H9 (cell line): ENCODE measurements around the gene MAGI3. TPM values are rescaled to one million over a fixed set of nuclear protein-coding genes. Genes with fewer than 3 reads are reported as not detected.
"Not testable (repeated sequence)": the region's sequence is repeated elsewhere in the genome, so short reads cannot be mapped to it uniquely, and the experiment has no call there.

Source experiments
- DNase-seq: peaks from one replicate; pipeline ENCODE4 v3.0.0-alpha.2; 2017
- H2AFZ ChIP-seq: one replicate; pipeline ENCODE4 v1.6.1; 2013; ENCODE audit warnings: mild to moderate bottlenecking, low read length, control low read depth, moderate library complexity
- H2AK5ac ChIP-seq: 2 replicates; pipeline ENCODE4 v1.6.1; 2013; ENCODE audit warnings: low read length, control low read depth, mixed read lengths; ENCODE audit not compliant: insufficient read length
- H2BK120ac ChIP-seq: one replicate; pipeline ENCODE4 v1.6.1; 2013; ENCODE audit warnings: low read depth, mild to moderate bottlenecking, low read length, control low read depth, inconsistent platforms; ENCODE audit not compliant: poor library complexity, severe bottlenecking
- H2BK12ac ChIP-seq: 2 replicates; pipeline ENCODE4 v1.6.1; 2013; ENCODE audit warnings: low read length, control low read depth, mixed read lengths, low read depth; ENCODE audit not compliant: insufficient read length
- H2BK15ac ChIP-seq: 2 replicates; pipeline ENCODE4 v1.6.1; 2013; ENCODE audit warnings: low read depth, low read length, control low read depth
- H2BK20ac ChIP-seq: one replicate; pipeline ENCODE4 v1.6.1; 2013; ENCODE audit warnings: low read depth, mild to moderate bottlenecking, low read length, control low read depth, inconsistent platforms; ENCODE audit not compliant: poor library complexity, severe bottlenecking
- H2BK5ac ChIP-seq: 2 replicates; pipeline ENCODE4 v1.6.1; 2013; ENCODE audit warnings: low read length, control low read depth, mixed read lengths; ENCODE audit not compliant: insufficient read length
- H3K14ac ChIP-seq: 2 replicates; pipeline ENCODE4 v1.6.1; 2013; ENCODE audit warnings: low read length, control low read depth; ENCODE audit not compliant: insufficient read depth
- H3K18ac ChIP-seq: 2 replicates; pipeline ENCODE4 v1.6.1; 2013; ENCODE audit warnings: low read depth, mild to moderate bottlenecking, mixed read lengths, low read length, control low read depth; ENCODE audit not compliant: insufficient read length
- H3K23ac ChIP-seq: 2 replicates; pipeline ENCODE4 v1.6.1; 2013; ENCODE audit warnings: low read length, control low read depth, mixed read lengths, low read depth; ENCODE audit not compliant: insufficient read length
- H3K23me2 ChIP-seq: 2 replicates; pipeline ENCODE4 v1.6.1; 2013; ENCODE audit warnings: low read depth, mild to moderate bottlenecking, mixed read lengths, low read length, control low read depth; ENCODE audit not compliant: insufficient read length, poor library complexity, severe bottlenecking
- H3K27ac ChIP-seq: 2 replicates; pipeline ENCODE4 v1.5.1; 2013; ENCODE audit warnings: low read length, control low read depth, mixed read lengths, low read depth; ENCODE audit not compliant: insufficient read length
- H3K27me3 ChIP-seq: 2 replicates; pipeline ENCODE4 v1.6.1; 2013; ENCODE audit warnings: low read length, control low read depth, inconsistent platforms; ENCODE audit not compliant: insufficient read depth
- H3K4ac ChIP-seq: 2 replicates; pipeline ENCODE4 v1.6.1; 2013; ENCODE audit warnings: low read depth, mild to moderate bottlenecking, control low read depth, inconsistent platforms, low read length, moderate library complexity
- H3K4me1 ChIP-seq: 2 replicates; pipeline ENCODE4 v1.6.1; 2013; ENCODE audit warnings: low read length, control low read depth, inconsistent platforms; ENCODE audit not compliant: insufficient read depth
- H3K4me2 ChIP-seq: 2 replicates; pipeline ENCODE4 v1.6.1; 2013; ENCODE audit warnings: low read length, control low read depth, mixed read lengths; ENCODE audit not compliant: insufficient read length, insufficient read depth
- H3K56ac ChIP-seq: 2 replicates; pipeline ENCODE4 v1.6.1; 2013; ENCODE audit warnings: low read depth, mild to moderate bottlenecking, mixed read lengths, low read length, control low read depth; ENCODE audit not compliant: insufficient read length
- H3K79me1 ChIP-seq: 2 replicates; pipeline ENCODE4 v1.6.1; 2013; ENCODE audit warnings: low read depth, mild to moderate bottlenecking, moderate library complexity, low read length, control low read depth, inconsistent platforms; ENCODE audit not compliant: insufficient read depth, poor library complexity, severe bottlenecking
- H3K79me2 ChIP-seq: 2 replicates; pipeline ENCODE4 v1.6.1; 2013; ENCODE audit warnings: low read length, control low read depth, inconsistent platforms; ENCODE audit not compliant: insufficient read depth
- H3K9ac ChIP-seq: 2 replicates; pipeline ENCODE4 v1.6.1; 2013; ENCODE audit warnings: low read length, control low read depth, mixed read lengths; ENCODE audit not compliant: insufficient read length; ENCODE audit errors: extremely low read depth
- H3K9me3 ChIP-seq: one replicate; pipeline ENCODE4 v1.6.1; 2013; ENCODE audit warnings: low read depth, low read length, inconsistent platforms; ENCODE audit not compliant: control insufficient read depth
- H3T11ph ChIP-seq: one replicate; pipeline ENCODE4 v1.6.1; 2013; ENCODE audit warnings: mild to moderate bottlenecking, low read length, control low read depth, inconsistent platforms
- H4K20me1 ChIP-seq: one replicate; pipeline ENCODE4 v1.6.1; 2013; ENCODE audit not compliant: control insufficient read depth, insufficient read length, insufficient read depth
- H4K5ac ChIP-seq: 2 replicates; pipeline ENCODE4 v1.6.1; 2013; ENCODE audit warnings: low read depth, mild to moderate bottlenecking, mixed read lengths, low read length, control low read depth; ENCODE audit not compliant: insufficient read length
- H4K8ac ChIP-seq: replicated peaks from 2 replicates; pipeline ENCODE4 v1.6.1; 2013; ENCODE audit warnings: low read length, control low read depth, mixed read lengths, low read depth; ENCODE audit not compliant: insufficient read length
- H4K91ac ChIP-seq: 2 replicates; pipeline ENCODE4 v1.6.1; 2013; ENCODE audit warnings: low read depth, mild to moderate bottlenecking, moderate library complexity, mixed read lengths, low read length, control low read depth; ENCODE audit not compliant: insufficient read length
- H3K27ac Mint-ChIP-seq, 3 experiments: 2 replicates in 2 of 3; 3 replicates in 1 of 3; pipeline ENCODE4 v1.8.0; 2020 to 2021; ENCODE audit warnings: mixed read lengths in 3 of 3, mild to moderate bottlenecking in 1 of 3, moderate library complexity in 1 of 3
- H3K27me3 Mint-ChIP-seq: 2 replicates; pipeline ENCODE4 v1.8.0; 2021; ENCODE audit warnings: low read depth, mild to moderate bottlenecking, moderate library complexity, mixed read lengths
- H3K36me3 Mint-ChIP-seq, 3 experiments: 2 replicates in 2 of 3; 3 replicates in 1 of 3; pipeline ENCODE4 v1.8.0; 2020 to 2021; ENCODE audit warnings: low read depth in 3 of 3, mixed read lengths in 3 of 3; ENCODE audit not compliant: insufficient read depth in 1 of 3
- H3K4me1 Mint-ChIP-seq, 2 experiments: 2 replicates each; pipeline ENCODE4 v1.8.0; 2020; ENCODE audit warnings: mixed read lengths in 2 of 2
- H3K4me3 Mint-ChIP-seq, 2 experiments: 2 replicates in 1 of 2; 3 replicates in 1 of 2; pipeline ENCODE4 v1.8.0; 2020 to 2021; ENCODE audit warnings: mild to moderate bottlenecking in 2 of 2, mixed read lengths in 2 of 2, moderate library complexity in 1 of 2
- H3K9me3 Mint-ChIP-seq, 2 experiments: 2 replicates in 1 of 2; 3 replicates in 1 of 2; pipeline ENCODE4 v1.8.0; 2020; ENCODE audit warnings: mild to moderate bottlenecking in 2 of 2, mixed read lengths in 2 of 2, moderate library complexity in 1 of 2
- WGBS: extraction: QIAGEN DNeasy Blood & Tissue Kit; methylation state at CpG from one replicate; pipeline ENCODE4 v1.1.7; 2013; ENCODE audit warnings: missing lambda C conversion rate, low lambda C conversion rate, mixed read lengths; ENCODE audit not compliant: insufficient read length; ENCODE audit errors: extremely low coverage; 5-methylcytosine and 5-hydroxymethylcytosine counted together
- total RNA-seq: library from RNA; stranded (reverse); gene quantifications from 2 replicates; pipeline ENCODE4 v1.2.1, GENCODE V29; 2021
- TF ChIP-seq, protein P1 (sequence below): fragments of 200-600 bp; sonication (generic); conservative IDR thresholded peaks from 3 replicates; pipeline ENCODE4 v1.8.0; 2021; ENCODE audit warnings: antibody characterized with exemption, mild to moderate bottlenecking

MAGI3 gene
- total RNA-seq, 1 experiment from 2014 or later: 8.2 TPM

DNA sequence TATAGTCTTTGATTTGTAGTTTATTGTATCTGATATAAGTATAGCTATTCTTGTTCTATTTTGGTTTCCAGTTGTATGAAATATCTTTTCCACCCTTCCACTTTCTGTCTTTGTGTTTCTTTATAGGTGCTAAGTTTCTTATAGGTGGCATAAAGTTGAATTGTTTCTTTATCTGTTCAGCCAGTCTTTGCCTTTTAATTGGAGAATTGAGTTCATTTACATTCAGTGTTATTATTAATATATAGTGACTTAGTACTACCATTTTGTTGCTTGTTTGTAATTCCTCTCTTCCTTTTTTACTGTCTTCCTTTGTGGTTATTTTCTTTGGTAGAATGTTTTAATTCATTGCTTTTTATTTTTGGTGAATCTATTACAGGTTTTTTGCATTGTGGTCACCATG is 77.7 kb downstream of the MAGI3 start:
- no peak overlapping the region for H3K56ac ChIP-seq
- H3K79me2 ChIP-seq: no peaks in the 10 kb centered on the region
- H2BK20ac ChIP-seq: no peak overlapping the region
- no peak overlapping the region for H3K9ac ChIP-seq
- no peaks in the 10 kb centered on the region for H3K4me1 ChIP-seq
- H2BK120ac ChIP-seq: no peak overlapping the region
- no peaks in the 10 kb centered on the region for H3K27me3 ChIP-seq
- Mint-ChIP-seq H3K4me3 (no peak overlapping the region), H3K4me1 (no peaks in the 10 kb centered on the region), H3K27me3 (no peaks in the 10 kb centered on the region), H3K9me3 (peaks cover 6 to 9% of the 10 kb centered on the region in 2 experiments), H3K36me3 (peaks cover 2 to 5% (median 3%) of the 10 kb centered on the region in 3 experiments; a peak in 5 of 7 replicates), H3K27ac (no peak overlapping the region)
- TF ChIP-seq, protein P1, sequence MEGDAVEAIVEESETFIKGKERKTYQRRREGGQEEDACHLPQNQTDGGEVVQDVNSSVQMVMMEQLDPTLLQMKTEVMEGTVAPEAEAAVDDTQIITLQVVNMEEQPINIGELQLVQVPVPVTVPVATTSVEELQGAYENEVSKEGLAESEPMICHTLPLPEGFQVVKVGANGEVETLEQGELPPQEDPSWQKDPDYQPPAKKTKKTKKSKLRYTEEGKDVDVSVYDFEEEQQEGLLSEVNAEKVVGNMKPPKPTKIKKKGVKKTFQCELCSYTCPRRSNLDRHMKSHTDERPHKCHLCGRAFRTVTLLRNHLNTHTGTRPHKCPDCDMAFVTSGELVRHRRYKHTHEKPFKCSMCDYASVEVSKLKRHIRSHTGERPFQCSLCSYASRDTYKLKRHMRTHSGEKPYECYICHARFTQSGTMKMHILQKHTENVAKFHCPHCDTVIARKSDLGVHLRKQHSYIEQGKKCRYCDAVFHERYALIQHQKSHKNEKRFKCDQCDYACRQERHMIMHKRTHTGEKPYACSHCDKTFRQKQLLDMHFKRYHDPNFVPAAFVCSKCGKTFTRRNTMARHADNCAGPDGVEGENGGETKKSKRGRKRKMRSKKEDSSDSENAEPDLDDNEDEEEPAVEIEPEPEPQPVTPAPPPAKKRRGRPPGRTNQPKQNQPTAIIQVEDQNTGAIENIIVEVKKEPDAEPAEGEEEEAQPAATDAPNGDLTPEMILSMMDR: no peak
- DNase-seq: no peak
- no peaks in the 10 kb centered on the region for H3K23me2 ChIP-seq
- no peak overlapping the region for H2BK15ac ChIP-seq
- no peak overlapping the region for H3K27ac ChIP-seq
- H3K23ac ChIP-seq: no peak overlapping the region
- no peak overlapping the region for H2AK5ac ChIP-seq
- H3T11ph ChIP-seq: no peak overlapping the region
- H3K79me1 ChIP-seq: no peaks in the 10 kb centered on the region
- no peak overlapping the region for H2AFZ ChIP-seq
- no peak overlapping the region for H4K8ac ChIP-seq
- H3K4ac ChIP-seq: no peak overlapping the region
- H4K91ac ChIP-seq: no peak overlapping the region
- H3K14ac ChIP-seq: no peak overlapping the region
- no peak overlapping the region for H3K4me2 ChIP-seq
- no peak overlapping the region for H4K5ac ChIP-seq
- H3K9me3 ChIP-seq: no peaks in the 10 kb centered on the region
- H2BK5ac ChIP-seq: no peak overlapping the region
- H4K20me1 ChIP-seq: no peaks in the 10 kb centered on the region
- H2BK12ac ChIP-seq: no peak overlapping the region
- H3K18ac ChIP-seq: no peak overlapping the region

DNA sequence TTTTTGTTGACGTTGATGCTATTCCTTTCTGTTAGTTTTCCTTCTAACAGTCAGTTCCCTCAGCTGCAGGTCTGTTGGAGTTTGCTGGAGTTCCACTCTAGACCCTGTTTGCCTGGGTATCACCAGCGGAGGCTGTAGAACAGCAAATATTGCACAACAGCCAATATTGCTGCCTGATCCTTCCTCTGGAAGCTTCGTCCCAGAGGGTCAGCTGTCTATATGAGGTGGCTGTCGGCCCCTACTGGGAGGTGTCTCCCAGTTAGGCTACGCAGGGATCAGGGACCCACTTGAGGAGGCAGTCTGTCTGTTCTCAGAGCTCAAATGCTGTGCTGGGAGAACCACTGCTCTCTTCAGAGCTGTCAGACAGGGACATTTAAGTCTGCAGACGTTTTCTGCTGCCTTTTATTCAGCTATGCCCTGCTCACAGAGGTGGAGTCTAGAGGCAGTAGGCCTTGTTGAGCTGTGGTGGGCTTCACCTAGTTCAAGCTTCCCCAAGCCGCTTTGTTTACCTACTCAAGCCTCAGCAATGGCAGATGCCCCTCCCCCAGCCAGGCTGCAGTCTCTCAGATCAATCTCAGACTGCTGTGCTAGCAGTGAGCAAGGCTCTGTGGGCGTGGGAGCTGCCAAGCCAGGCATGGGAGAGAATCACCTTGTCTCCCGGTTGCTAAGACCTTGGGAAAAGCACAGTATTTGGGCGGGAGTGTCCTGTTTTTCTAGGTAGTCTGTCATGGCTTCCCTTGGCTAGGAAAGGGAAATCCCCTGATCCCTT is 88.3 kb downstream of the MAGI3 start:
- H3K36me3 Mint-ChIP-seq: peaks cover 7 to 25% (median 21%) of the 10 kb centered on the region in 3 experiments
- not testable (repeated sequence) for H3K18ac ChIP-seq, H2BK120ac ChIP-seq, H3K27me3 Mint-ChIP-seq, H3K56ac ChIP-seq, DNase-seq, H3K79me2 ChIP-seq, H2BK5ac ChIP-seq, H3T11ph ChIP-seq, H3K4me1 Mint-ChIP-seq, H4K8ac ChIP-seq, H3K9ac ChIP-seq, H3K27me3 ChIP-seq, H2BK20ac ChIP-seq, H2AFZ ChIP-seq, H3K23ac ChIP-seq, H3K4me3 Mint-ChIP-seq, H2BK15ac ChIP-seq, H3K27ac ChIP-seq, H3K4ac ChIP-seq, H3K79me1 ChIP-seq, H4K20me1 ChIP-seq, H3K4me1 ChIP-seq, H2BK12ac ChIP-seq, H4K91ac ChIP-seq, H3K4me2 ChIP-seq, H3K14ac ChIP-seq, H3K23me2 ChIP-seq, H4K5ac ChIP-seq, H2AK5ac ChIP-seq, H3K9me3 ChIP-seq
- H3K27ac Mint-ChIP-seq: peak overlapping the region in 1 of 3 experiments; percentile 40; a peak in 1 of 7 replicates
- peaks cover 14 to 29% of the 10 kb centered on the region in 2 experiments for H3K9me3 Mint-ChIP-seq
- WGBS: no CpG with 5 or more reads among the region's 10 CpGs
